Measurements from ENCODE around the gene PEAR1.

PEAR1 gene, protein sequence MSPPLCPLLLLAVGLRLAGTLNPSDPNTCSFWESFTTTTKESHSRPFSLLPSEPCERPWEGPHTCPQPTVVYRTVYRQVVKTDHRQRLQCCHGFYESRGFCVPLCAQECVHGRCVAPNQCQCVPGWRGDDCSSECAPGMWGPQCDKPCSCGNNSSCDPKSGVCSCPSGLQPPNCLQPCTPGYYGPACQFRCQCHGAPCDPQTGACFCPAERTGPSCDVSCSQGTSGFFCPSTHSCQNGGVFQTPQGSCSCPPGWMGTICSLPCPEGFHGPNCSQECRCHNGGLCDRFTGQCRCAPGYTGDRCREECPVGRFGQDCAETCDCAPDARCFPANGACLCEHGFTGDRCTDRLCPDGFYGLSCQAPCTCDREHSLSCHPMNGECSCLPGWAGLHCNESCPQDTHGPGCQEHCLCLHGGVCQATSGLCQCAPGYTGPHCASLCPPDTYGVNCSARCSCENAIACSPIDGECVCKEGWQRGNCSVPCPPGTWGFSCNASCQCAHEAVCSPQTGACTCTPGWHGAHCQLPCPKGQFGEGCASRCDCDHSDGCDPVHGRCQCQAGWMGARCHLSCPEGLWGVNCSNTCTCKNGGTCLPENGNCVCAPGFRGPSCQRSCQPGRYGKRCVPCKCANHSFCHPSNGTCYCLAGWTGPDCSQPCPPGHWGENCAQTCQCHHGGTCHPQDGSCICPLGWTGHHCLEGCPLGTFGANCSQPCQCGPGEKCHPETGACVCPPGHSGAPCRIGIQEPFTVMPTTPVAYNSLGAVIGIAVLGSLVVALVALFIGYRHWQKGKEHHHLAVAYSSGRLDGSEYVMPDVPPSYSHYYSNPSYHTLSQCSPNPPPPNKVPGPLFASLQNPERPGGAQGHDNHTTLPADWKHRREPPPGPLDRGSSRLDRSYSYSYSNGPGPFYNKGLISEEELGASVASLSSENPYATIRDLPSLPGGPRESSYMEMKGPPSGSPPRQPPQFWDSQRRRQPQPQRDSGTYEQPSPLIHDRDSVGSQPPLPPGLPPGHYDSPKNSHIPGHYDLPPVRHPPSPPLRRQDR

DNA sequence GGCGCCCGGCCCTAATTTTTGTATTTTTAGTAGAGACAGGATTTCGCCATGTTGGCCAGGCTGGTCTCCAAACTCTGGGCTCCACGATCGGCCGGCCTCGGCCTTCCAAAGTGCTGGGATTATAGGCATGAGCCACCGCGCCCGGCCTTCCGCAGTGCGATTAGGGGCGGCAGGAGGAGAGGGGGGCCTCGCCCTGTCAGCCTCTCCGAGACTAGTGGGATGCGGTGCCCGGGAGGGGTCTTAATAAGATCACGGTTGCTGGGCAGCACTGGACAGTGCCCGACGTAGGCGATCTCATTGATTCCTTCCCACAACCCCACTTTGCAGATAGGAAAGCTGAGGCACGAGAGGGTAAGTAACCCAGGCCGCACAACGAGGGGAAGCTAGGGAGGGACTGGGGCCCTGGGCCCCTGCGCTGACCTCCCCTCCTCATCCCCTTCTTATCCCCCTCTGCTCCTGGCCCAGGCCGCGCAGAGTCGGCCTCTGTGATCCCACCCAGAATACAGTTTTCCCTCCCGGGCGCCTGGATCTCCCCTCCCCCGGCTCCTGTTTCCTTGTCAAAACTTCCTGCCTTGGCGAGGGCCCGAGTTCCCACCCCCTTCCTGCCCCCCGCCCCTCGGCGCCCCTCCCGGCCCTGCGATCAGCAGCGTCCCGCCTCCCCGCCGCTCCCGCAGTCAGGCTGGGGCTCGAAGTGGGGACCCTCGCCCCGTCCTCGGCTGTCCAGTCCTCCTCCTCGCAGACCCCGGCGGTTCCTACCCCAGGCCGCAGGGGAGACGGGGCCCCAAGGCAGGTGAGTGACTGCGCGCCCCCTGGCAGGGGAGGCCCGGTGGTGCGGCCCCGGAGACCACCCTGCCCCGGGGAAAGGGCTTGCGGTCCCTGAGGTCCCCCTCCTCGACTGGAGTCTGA, at the start of gene PEAR1:
PEAR1 (plus strand) TSS at position 671 of the 906 bp plus-strand sequence. CDS start 10,209 bp downstream, outside the sequence.
- no peak for DNase-seq (ENCODE audit: low spot score)

DNA sequence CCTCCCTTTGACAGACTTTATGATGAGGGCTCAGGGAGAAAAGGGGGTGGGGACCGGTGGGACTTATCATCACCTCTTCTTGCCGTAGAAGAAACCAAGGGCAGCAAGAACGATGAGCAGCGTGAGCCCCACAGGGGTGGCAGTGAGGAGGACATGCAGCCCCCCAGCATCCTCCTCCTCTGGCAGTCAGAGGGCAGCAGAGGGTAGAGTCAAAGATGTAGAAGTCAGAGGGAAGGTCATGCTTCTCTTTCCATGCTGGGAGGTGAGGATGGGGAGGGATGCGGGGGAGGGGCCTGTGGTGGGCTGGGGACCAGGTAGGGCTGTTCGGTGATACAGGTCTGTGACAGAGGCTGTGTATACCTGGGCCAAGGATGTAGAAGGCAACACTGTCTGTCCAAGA, 49.4 kb upstream of the PEAR1 start:
- no peak for DNase-seq (ENCODE audit: low spot score)

DNA sequence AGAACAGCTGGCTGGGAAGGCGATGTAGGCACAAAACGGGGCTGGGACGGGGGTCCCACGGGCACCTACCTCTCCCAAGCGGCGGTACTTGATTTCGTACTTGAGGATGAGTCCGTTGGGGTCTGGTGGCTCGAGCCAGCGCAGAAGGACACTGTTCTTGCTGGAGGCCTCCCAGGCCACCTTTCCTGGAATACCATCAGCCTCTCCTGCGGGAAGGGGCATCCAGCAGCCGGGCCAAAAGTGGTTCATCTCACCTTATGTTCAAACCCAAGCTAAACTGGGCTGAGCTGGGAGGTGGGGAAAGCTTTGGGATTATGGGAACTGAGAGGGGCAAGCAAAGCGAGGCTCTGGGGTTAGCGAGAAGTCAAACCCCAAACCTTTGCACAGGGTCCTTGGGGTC, 48.9 kb upstream of the PEAR1 start:
- no peak for DNase-seq (ENCODE audit: low spot score)

DNA sequence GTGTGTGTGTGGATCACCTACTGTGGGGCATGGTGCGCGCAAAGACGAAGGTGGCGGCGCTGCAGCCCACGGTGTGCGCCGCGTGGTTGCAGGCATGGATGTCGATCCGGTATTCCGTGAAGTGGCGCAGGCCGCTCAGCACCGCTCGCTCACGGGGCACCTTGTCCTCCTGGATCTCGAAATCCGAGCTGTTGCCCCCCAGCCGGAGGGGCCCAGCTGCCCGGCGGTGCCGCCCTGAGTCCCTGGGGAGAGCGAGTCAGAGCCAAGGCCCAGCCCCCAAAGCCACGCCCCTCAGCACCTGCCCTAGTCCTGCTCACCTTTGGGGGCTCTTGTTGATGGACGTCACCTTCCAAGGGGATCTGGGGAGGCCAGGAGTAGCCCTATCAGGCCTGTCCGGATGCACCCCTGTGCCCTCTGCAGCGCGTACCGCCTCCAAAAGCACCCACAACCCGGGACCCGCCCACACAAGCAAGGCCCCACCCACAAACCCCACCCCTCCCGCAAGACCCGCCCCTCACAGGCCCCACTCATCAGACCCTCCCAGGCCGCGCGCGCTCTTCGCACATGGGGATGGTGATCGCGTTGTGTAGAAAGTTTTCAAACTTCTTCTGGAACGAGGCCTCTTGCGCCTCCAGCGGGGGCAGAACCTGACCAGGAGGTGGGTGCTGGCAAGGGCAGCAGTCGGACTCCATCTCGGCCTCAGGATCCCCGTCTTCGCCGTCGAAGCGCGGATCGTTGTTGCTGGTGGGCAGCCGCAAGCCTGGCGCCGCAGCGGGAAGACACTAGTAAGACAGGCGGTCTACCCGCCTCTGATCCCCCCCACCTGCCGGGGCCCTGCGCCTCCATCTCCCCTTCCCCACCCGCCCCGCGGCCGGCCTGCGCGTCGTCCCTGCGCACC, 48.2 kb upstream of the PEAR1 start:
- peak; percentile 10 for DNase-seq (ENCODE audit: low spot score)

GRCh38 chr1:156845953-156846545, 47.5 kb upstream of the PEAR1 start:
- no peak for DNase-seq (ENCODE audit: low spot score)

- DNase-seq (ENCODE audit: low spot score), result no peak
These were observed 46.9 kb upstream of the PEAR1 start for GRCh38 chr1:156846643-156847042.

DNA sequence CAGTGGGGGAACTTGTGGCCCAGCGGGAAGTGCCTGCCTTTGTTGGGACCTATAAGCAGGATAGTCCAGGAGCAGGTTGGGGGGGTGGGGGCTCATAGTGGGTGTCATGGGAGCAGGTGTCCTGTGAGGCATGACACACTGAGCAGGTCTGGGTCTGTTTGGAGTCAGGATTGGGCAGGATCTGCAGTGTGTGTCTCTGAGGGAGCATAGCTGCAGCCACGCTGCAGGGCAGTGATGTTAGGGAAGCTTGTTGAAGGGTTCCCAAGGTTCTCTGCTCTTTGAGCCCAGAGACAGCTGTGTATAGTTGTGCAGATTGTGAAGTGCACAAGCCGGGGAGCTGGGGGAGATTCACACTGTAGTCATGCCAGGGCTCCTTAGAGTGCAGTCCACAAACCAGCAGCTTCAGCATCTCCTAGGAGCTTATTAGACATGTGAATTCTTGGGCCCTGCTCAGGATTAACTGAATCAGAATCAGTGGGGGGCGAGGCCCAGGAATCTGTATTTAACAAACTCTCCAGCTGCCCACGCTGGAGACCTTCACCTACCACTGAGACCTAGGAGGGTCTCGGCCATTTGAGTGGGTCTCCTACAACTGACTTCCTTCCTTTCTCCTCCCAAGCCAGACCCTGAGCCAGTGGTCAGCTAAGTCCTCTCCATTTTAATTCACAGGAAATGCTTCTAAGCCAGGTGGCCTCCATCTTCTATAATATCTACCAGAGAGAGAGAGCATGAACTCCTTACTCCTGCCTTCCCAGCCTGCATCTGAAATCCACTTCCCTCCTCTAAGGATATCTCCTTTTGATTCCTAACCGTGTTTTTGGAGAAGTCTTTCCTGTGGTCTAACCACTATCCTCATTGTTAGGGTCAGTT, 45.7 kb upstream of the PEAR1 start:
- no peak for DNase-seq (ENCODE audit: low spot score)

DNA sequence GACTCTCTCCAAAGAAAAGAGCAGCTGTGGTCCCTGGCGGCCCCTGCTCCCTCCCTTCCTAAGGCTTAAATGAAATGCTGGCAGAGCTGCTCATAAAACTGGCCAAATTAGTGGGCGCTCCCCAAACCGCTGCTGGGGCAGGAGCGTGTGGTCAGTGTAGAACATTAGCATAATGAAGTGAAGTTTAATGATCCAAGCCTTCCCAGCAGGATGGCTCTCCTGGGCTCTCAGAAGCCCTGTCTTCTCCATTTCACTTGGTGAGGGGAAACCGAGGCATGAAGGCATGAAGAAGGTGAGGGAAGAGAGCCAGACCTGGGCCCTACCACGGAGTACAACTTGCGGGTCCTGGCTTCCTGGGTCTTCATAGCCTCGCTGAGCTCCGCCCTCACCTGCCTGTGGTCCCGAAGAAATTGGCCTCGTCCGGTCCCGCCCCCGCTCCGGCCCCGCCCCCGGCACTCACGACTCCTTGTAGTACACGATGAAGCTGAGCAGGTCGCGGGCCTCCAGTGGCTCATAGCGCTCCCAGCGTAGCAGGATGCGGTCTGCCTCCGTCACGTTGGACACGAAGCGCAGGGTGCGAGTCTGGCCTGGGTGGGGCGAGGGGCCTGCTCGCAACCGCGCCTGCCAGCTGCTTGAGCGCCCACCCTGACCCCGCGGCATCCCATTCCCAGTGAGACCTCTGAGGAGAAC, 44.9 kb upstream of the PEAR1 start:
- peak; percentile 61 for DNase-seq (ENCODE audit: low spot score)

GRCh38 chr1:156849151-156849496, 44.4 kb upstream of the PEAR1 start:
- no peak for DNase-seq (ENCODE audit: low spot score)

DNA sequence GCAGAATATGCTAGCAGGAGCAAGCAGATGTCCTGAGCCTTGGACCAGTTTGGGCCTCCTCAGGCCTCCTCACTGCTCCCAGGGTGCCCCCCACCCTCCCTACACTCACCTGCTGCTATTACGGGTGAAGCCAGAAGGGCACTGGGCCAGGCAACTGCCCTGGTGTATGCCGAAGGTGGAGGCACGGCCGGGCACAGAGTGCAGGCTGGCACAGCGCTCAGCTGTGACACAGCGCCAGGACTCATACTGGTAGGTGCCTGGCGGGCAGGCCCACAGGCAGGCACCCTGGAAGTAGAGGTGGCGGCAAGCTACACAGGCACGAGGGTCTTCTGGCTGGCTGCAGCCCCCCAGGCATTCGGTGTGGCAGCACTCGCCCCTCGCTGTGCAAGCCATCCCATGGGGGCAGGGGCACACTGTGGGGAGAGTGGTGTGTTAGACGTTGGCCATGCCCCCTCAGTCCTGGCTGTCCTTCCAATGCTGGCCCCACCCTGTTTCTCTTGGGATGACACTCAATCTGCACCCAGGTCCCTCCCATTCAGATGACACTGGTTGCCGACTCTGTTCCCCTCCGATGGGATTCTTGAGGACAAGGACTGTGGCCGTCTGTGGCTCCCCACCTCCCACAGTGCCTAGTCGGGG, 41.6 kb upstream of the PEAR1 start:
- no peak for DNase-seq (ENCODE audit: low spot score)

DNA sequence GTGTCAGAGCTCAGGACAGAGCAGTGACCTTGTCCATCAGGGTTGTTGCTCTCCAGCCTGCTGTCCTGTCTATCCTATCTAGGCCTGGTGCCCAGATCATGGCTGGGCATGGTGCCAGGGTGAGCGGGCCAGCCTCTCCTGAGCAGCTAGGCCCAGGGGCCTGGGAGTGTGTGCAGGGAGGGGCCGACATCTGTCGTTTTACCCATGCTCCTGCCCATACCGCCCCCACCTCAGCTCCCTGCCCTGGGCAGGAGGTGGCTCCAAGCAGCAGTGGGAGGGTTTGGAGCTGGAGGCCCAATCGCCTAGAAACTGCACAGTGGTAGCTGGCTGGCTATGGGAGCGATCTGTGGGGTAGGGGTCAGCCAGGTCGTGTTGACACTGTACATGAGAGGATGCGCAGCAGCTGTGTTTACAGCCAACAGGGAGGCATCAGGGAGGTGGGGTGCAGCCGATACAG, 41.1 kb upstream of the PEAR1 start:
- DNase-seq (ENCODE audit: low spot score), result no peak

DNA sequence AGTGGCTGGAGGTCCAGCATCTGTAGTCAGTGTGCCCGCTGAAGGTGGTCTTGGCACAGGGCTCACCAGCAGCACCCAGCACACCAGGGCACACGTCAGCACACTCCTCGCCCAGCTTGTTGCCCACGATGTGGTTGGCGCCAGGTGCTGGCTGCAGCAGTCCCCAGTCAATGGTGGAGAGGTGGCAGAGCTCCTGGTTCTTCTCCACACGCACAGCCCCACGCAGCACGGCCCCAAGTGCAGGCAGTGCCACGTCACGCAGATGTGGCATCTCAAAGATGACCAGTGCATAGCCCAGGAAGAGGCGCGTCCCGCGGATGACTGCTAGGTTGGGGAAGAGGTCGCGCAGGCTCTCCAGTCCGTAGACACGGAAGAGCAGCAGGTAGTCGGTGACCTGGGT, 39.8 kb upstream of the PEAR1 start:
- no peak for DNase-seq (ENCODE audit: low spot score)

- no peak for DNase-seq (ENCODE audit: low spot score)
These were observed 38.9 kb upstream of the PEAR1 start for GRCh38 chr1:156854634-156855033.

DNA sequence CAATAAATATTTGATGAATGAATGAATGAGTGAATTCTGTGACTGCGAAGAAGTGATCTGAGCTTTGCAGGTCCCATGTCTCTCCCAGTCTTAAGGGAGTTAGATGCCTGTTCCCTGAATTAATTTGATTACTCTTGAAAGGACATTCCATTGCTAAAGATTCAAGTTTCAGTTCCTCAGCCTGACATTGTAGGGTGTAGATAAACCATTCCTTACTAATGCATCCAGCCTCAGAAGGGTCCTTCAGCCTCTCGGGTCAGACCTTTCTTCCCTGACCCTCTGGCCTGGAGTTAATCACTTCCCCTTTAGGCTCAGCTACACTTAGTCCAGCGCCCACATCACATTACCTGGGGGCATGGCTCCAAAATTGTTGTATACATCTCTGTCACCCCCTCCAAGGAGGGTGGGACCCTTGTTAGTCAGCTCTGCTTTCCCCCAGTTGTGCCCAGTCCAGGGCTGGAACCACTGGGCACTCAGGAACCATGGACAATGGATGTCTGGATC, 37.2 kb upstream of the PEAR1 start:
- no peak for DNase-seq (ENCODE audit: low spot score)

GRCh38 chr1:156857532-156857931, 36.0 kb upstream of the PEAR1 start:
- DNase-seq (ENCODE audit: low spot score), result no peak

- DNase-seq (ENCODE audit: low spot score), result no peak
These were observed 35.0 kb upstream of the PEAR1 start for GRCh38 chr1:156858555-156858956.

DNA sequence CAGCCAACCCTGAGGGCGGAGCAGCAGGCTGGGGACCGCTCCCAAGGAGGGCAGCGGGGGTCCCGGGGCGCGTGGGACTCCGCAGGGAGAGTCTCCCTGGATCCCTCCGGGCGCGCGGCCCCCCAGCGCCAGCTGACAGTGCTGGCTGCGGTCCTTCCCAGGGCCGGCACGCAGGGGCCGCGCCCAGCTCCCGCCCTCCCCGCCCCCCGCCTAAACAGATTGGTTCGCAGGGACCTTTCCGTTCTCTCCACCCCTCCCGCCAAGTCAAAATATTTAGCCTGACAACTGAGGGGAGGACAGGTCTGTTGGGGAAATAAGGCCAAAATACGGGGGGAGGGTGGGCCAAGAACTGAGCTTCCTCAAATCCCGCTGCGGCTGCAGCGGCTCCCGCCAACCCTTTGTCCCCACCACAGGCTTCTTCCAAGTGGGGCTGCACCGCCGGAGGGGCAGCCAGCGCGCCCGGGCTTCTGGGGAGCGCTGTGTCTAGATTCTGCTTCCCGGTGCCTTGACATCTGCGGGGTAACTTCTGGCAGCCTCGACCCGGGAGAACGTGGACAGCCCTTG, 34.5 kb upstream of the PEAR1 start, which contains the start of gene INSRR:
INSRR (minus strand) TSS at position 159 of the 564 bp plus-strand sequence. CDS start 496 bp downstream, outside the sequence.
- DNase-seq (ENCODE audit: low spot score), result no peak
